Esophagus muscularis mucosa (tissue), 4 donors: ENCODE measurements around the gene WWC1. TPM values are rescaled to one million over a fixed set of nuclear protein-coding genes. Genes with fewer than 3 reads are reported as not detected.

Source experiments
- DNase-seq: peaks from one replicate; pipeline ENCODE4 v3.0.0-alpha.2; 2017; ENCODE audit errors: extremely low spot score
- H3K27ac ChIP-seq, 4 donors: fragments of 200-600 bp; sonication (generic); replicated peaks in 1 of 4; 1 replicate in 3 of 4; 2 replicates in 1 of 4; pipeline ENCODE4 v1.5.1; 2016 to 2019; ENCODE audit warnings: mild to moderate bottlenecking in 1 of 4
- H3K27me3 ChIP-seq, 4 donors: fragments of 200-600 bp; sonication (generic); one replicate each; pipeline versions ENCODE4 v1.5.1 to v1.6.0; 2016 to 2019
- H3K36me3 ChIP-seq, 4 donors: fragments of 200-600 bp; sonication (generic); one replicate each; pipeline ENCODE4 v1.5.1; 2016 to 2019
- H3K4me1 ChIP-seq, 4 donors: fragments of 200-600 bp; sonication (generic); one replicate each; pipeline ENCODE4 v1.5.1; 2016 to 2019
- H3K4me3 ChIP-seq, 4 donors: fragments of 200-600 bp; sonication (generic); 1 replicate in 2 of 4; 2 replicates in 2 of 4; pipeline ENCODE4 v1.5.1; 2016 to 2019; ENCODE audit warnings: mild to moderate bottlenecking in 4 of 4, moderate library complexity in 1 of 4
- H3K9me3 ChIP-seq, 4 donors: fragments of 200-600 bp; sonication (generic); 1 replicate in 3 of 4; 2 replicates in 1 of 4; pipeline ENCODE4 v1.5.1; 2016 to 2019
- EP300 ChIP-seq: sonication (generic); formaldehyde crosslinking; IDR thresholded peaks from one replicate; pipeline ENCODE4 v1.6.1; 2017; ENCODE audit warnings: antibody characterized with exemption
- POLR2A ChIP-seq: fragments of 450-650 bp; IDR thresholded peaks from one replicate; pipeline ENCODE4 v1.6.1; 2017; ENCODE audit warnings: antibody characterized with exemption, moderate library complexity, mild to moderate bottlenecking, low read depth
- POLR2AphosphoS5 ChIP-seq, 2 donors: sonication (generic); formaldehyde crosslinking; IDR thresholded peaks; one replicate each; pipeline ENCODE4 v1.6.1; 2017; ENCODE audit warnings: antibody characterized with exemption in 2 of 2
- WGBS: methylation state at CpG from one replicate; pipeline ENCODE4 v1.1.5; 2018; 5-methylcytosine and 5-hydroxymethylcytosine counted together
- intact Hi-C: fragments of 100-400 bp; cut with DNase I; formaldehyde crosslinking; loops from one replicate; pipeline ENCODE4 v1.15.1; 2023
- total RNA-seq, 4 donors: library from RNA; depleted of rRNA; stranded (reverse); fragments of >200 nt; gene quantifications; one replicate each; pipeline versions ENCODE4 v1.1.0 to v1.2.1, GENCODE V29; 2016
- TF ChIP-seq, protein P1 (sequence below), 3 experiments: fragments of 200-600 bp in 2 of 3; fragments of 450-650 bp in 1 of 3; sonication (generic) in 2 of 3; IDR thresholded peaks; one replicate each; pipeline ENCODE4 v1.5.1; 2017 to 2019; ENCODE audit warnings: antibody characterized with exemption in 3 of 3, mild to moderate bottlenecking in 2 of 3, moderate library complexity in 1 of 3

WWC1 gene
- total RNA-seq, 4 donors from 2014 or later = 2.1 to 6.2 (median 3.2) TPM

DNA sequence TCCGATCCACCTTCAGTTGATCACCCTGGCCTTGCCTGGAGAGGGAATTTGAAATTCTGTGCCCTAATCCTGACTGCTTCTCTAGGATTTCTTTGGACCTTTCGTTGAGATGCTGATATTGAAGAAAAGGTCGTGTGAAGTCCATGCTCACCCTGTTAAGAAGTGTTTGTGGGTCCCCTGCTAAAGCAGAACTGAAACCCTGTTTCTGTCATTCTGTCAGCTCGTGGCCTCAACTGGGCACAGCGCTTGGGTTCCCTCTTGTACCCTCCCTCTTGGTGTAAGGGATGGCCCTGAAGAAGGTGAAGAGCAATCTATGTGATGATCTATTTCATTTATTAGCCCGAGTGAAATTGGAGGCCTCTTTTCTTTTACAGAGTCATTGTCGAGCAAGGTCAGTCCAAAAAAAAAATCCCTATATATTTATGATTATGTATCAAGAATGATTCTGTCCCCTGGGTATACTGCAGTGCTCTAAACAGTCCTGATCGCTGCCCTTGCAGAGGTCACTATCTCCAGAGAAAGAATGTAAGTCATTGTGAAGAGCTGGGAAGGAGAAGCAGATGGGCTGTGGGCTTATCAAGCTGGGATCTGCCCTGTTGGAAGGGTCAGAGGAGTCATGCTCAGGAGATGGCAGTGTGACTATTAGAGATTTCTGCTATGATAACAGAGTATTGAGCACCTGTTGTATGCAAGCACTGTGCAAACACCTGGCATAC, 56.1 kb downstream of the WWC1 start:
- Histone ChIP-seq H3K36me3 (no peaks in the 10 kb centered on the region), H3K27me3 (peaks cover 0 to 6% (median 0%) of the 10 kb centered on the region in 4 donors), H3K27ac (no peak overlapping the region), H3K4me1 (no peaks in the 10 kb centered on the region), H3K9me3 (no peaks in the 10 kb centered on the region), H3K4me3 (no peak overlapping the region)
- no peak for DNase-seq
- intact Hi-C loops = no loop called here
- TF ChIP-seq POLR2A = no peak
- WGBS = 88% methylated on average over 8 of the region's 8 CpGs

DNA sequence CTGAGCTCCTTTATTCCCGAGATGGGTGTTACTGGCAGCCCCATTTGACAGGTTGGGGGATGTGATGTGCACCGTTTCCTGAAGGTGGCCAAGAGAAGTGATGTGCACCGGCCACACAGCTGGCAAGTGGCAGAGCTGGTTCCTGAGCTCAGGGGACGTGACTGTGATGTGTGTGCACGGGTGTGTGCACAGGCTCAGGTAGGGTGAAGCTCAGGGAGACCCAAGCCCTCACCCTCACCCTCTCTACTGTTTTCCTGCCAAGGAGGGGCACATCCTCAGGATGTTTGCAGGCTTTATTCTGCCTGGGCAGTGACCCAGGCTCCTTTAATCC, 56.6 kb downstream of the WWC1 start:
- Histone ChIP-seq H3K4me3 (no peak overlapping the region), H3K36me3 (no peaks in the 10 kb centered on the region), H3K4me1 (no peaks in the 10 kb centered on the region), H3K27me3 (peaks cover 0 to 6% (median 0%) of the 10 kb centered on the region in 4 donors), H3K27ac (no peak overlapping the region), H3K9me3 (no peaks in the 10 kb centered on the region)
- 77% methylated on average over 5 of the region's 5 CpGs for WGBS
- intact Hi-C loops = no loop called here
- TF ChIP-seq POLR2A (no peak), POLR2AphosphoS5 (IDR thresholded peaks at IDR 0.05) (no peak), EP300 (no peak)
- TF ChIP-seq, protein P1, sequence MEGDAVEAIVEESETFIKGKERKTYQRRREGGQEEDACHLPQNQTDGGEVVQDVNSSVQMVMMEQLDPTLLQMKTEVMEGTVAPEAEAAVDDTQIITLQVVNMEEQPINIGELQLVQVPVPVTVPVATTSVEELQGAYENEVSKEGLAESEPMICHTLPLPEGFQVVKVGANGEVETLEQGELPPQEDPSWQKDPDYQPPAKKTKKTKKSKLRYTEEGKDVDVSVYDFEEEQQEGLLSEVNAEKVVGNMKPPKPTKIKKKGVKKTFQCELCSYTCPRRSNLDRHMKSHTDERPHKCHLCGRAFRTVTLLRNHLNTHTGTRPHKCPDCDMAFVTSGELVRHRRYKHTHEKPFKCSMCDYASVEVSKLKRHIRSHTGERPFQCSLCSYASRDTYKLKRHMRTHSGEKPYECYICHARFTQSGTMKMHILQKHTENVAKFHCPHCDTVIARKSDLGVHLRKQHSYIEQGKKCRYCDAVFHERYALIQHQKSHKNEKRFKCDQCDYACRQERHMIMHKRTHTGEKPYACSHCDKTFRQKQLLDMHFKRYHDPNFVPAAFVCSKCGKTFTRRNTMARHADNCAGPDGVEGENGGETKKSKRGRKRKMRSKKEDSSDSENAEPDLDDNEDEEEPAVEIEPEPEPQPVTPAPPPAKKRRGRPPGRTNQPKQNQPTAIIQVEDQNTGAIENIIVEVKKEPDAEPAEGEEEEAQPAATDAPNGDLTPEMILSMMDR (IDR thresholded peaks at IDR 0.05) = no peak
- no peak for DNase-seq

DNA sequence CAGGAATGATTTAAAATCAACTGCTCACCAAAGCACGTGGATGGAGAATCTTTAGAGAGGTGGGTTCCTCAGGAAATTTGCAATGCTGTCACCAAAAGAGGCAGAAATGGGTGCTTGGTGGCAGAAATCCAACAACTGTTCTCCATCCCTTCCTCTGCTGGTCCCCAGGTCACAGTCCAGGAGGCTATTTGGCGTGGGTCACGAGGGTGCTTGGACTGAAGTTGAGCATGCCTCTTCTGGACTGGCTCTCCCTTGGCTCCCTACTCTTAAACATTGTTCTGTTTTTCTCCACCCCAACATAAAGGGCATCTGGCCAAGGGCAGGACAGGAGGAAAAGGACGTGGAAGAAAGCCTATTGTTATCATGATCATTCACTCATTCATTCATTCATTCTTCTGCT, 58.9 kb downstream of the WWC1 start:
- Histone ChIP-seq H3K9me3 (no peaks in the 10 kb centered on the region), H3K27me3 (peaks cover 0 to 6% (median 0%) of the 10 kb centered on the region in 4 donors), H3K4me3 (no peak overlapping the region), H3K36me3 (no peaks in the 10 kb centered on the region), H3K4me1 (no peaks in the 10 kb centered on the region), H3K27ac (no peak overlapping the region)
- whole genome bisulfite sequencing = 88% methylated on average over 4 of the region's 4 CpGs
- TF ChIP-seq, protein P1 (IDR thresholded peaks at IDR 0.05) = no peak
- TF ChIP-seq POLR2A = no peak
- no peak for TF ChIP-seq EP300
- no peak for TF ChIP-seq POLR2AphosphoS5 (IDR thresholded peaks at IDR 0.05)
- DNase-seq = no peak
- intact Hi-C loops = no loop called here

DNA sequence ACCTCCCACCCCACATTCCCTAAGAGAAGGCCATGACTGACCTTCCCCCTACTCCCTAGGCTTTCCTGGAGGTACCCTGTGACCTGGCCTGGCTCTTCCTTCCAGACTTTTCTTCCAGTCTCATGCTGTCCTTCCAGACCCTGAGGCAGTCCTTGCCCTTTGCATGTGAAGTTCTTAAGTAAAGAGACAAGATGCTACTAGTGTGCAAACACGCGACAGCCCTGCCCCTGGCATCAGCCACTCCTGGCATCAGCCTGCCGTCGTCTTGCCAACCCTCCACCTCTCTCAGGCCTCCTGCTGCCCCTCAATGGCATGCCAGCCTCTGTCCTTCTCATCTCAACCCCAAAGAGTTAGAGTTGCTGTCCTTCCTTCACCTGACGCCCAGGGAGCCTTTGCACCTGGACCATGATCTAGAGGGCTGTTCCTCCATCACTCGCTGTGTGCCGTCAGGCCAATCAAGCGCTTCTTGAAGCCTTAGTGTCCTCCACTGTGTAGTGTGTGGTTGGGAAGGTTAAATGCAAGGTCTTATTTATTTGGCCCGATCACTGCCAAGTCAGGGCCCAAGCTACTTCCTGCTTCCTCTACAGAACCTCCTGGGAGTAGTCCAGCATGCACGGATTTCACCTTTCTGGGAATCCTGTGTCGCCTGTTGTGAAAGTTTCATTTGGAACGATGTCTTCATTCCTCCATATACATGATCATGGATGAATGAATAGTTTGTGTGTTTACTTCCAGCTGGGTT, 61.9 kb downstream of the WWC1 start:
- 74% methylated on average over 12 of the region's 12 CpGs for WGBS
- no peaks in the 10 kb centered on the region for H3K4me1 ChIP-seq
- TF ChIP-seq EP300 (no peak), POLR2A (no peak), POLR2AphosphoS5 (IDR thresholded peaks at IDR 0.05) (no peak)
- TF ChIP-seq, protein P1 (IDR thresholded peaks at IDR 0.05) = no peak
- DNase-seq = no peak
- intact Hi-C loops = no loop called here
- no peak overlapping the region for H3K4me3 ChIP-seq
- H3K27me3 ChIP-seq = no peaks in the 10 kb centered on the region
- H3K27ac ChIP-seq = no peak overlapping the region
- no peaks in the 10 kb centered on the region for H3K36me3 ChIP-seq
- no peaks in the 10 kb centered on the region for H3K9me3 ChIP-seq

DNA sequence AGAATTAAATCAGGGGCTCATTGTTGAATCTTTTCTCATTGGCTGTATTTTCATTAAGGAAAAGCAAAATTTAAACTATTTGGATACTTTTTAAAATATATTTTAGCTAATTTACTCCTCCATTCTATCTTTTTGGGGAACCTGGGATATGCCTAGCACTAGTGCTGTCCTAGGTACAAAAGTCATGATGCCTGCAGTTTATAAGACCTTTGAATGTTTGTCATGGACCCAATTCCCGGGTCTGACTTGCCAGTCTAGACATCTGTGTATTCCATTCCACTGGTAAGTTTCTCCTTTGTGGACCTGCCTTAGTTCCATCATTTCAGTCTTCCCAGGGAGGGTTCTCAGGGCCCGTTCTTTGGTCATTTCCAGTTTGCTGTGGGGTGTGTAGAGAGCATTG, 63.0 kb downstream of the WWC1 start:
- no peak overlapping the region for H3K27ac ChIP-seq

More for the DNA sequence above, 63.0 kb downstream of the WWC1 start:
- Histone ChIP-seq H3K4me3 (no peak overlapping the region), H3K36me3 (no peaks in the 10 kb centered on the region), H3K27me3 (no peaks in the 10 kb centered on the region), H3K9me3 (no peaks in the 10 kb centered on the region), H3K4me1 (no peaks in the 10 kb centered on the region)
- TF ChIP-seq POLR2A (no peak), POLR2AphosphoS5 (IDR thresholded peaks at IDR 0.05) (no peak), EP300 (no peak)
- TF ChIP-seq, protein P1 (IDR thresholded peaks at IDR 0.05) = no peak
- 93% methylated on average over 2 of the region's 2 CpGs for WGBS
- DNase-seq = no peak
- intact Hi-C loops = no loop called here
